BLaER1 (cell line): ENCODE results near the gene B3GAT1.
A peak's percentile ranks its signal among the peaks of the same experiment; 100 is the strongest.

Experiments used
- H3K27ac ChIP-seq: shearing (Covaris generic); formaldehyde crosslinking; 2 replicates; pipeline ENCODE4 v1.8.1; 2022
- H3K27me3 ChIP-seq: shearing (Covaris generic); formaldehyde crosslinking; 2 replicates; pipeline ENCODE4 v1.8.1; 2022
- H3K36me3 ChIP-seq: shearing (Covaris generic); formaldehyde crosslinking; 2 replicates; pipeline ENCODE4 v1.8.1; 2022
- H3K4me1 ChIP-seq: shearing (Covaris generic); formaldehyde crosslinking; 2 replicates; pipeline ENCODE4 v1.8.1; 2022
- H3K4me2 ChIP-seq: shearing (Covaris generic); formaldehyde crosslinking; 2 replicates; pipeline ENCODE4 v1.8.1; 2022
- H3K4me3 ChIP-seq: shearing (Covaris generic); formaldehyde crosslinking; 2 replicates; pipeline ENCODE4 v1.8.1; 2022
- H3K9ac ChIP-seq: shearing (Covaris generic); formaldehyde crosslinking; 2 replicates; pipeline ENCODE4 v1.8.1; 2022
- H3K9me3 ChIP-seq: shearing (Covaris generic); formaldehyde crosslinking; 2 replicates; pipeline ENCODE4 v1.8.1; 2022
- H4K20me1 ChIP-seq: shearing (Covaris generic); formaldehyde crosslinking; 2 replicates; pipeline ENCODE4 v1.8.1; 2022
- Cebpa-rat ChIP-seq: shearing (Covaris generic); IDR thresholded peaks from 2 replicates; pipeline ENCODE4 v1.8.1; 2022

Gene B3GAT1

GRCh38 chr11:134369656-134370525 lies 42.2 kb downstream of the B3GAT1 start:
- peaks cover 35% of the 10 kb centered on the region for H3K4me1 ChIP-seq
- H3K27ac ChIP-seq: no peak overlapping the region
- H3K9ac ChIP-seq: no peak overlapping the region
- 0 out of 2 replicates have a peak, but pooled peaks cover 5% of the 10 kb centered on the region for H3K27me3 ChIP-seq
- no peaks in the 10 kb centered on the region for H3K36me3 ChIP-seq
- no peak overlapping the region for H3K4me2 ChIP-seq
- no peak overlapping the region for H3K4me3 ChIP-seq
- TF ChIP-seq Cebpa-rat: no peak
- peaks cover 12% of the 10 kb centered on the region; the same call in 1 of the 2 replicates for H4K20me1 ChIP-seq
- H3K9me3 ChIP-seq: no peaks in the 10 kb centered on the region

- Histone ChIP-seq H3K27me3 (0 out of 2 replicates have a peak, but pooled peaks cover 5% of the 10 kb centered on the region), H3K9me3 (no peaks in the 10 kb centered on the region), H4K20me1 (peaks cover 33% of the 10 kb centered on the region; the same call in 1 of the 2 replicates), H3K36me3 (no peaks in the 10 kb centered on the region), H3K4me1 (peaks cover 51% of the 10 kb centered on the region), H3K27ac (no peak overlapping the region), H3K4me3 (no peak overlapping the region), H3K4me2 (no peak overlapping the region), H3K9ac (no peak overlapping the region)
- no peak for TF ChIP-seq Cebpa-rat
These were observed 44.3 kb downstream of the B3GAT1 start for GRCh38 chr11:134367781-134368180.

GRCh38 chr11:134366254-134366653 lies 45.8 kb downstream of the B3GAT1 start:
- H3K4me3 ChIP-seq: no peak overlapping the region
- peaks cover 47% of the 10 kb centered on the region; the same call in 1 of the 2 replicates for H4K20me1 ChIP-seq
- TF ChIP-seq Cebpa-rat: no peak
- H3K4me1 ChIP-seq: peaks cover 53% of the 10 kb centered on the region
- no peak overlapping the region for H3K9ac ChIP-seq
- H3K27ac ChIP-seq: no peak overlapping the region
- H3K36me3 ChIP-seq: no peaks in the 10 kb centered on the region
- H3K4me2 ChIP-seq: no peak overlapping the region
- no peaks in the 10 kb centered on the region for H3K9me3 ChIP-seq
- H3K27me3 ChIP-seq: no peaks in the 10 kb centered on the region

GRCh38 chr11:134365011-134365925 lies 46.8 kb downstream of the B3GAT1 start:
- Histone ChIP-seq H3K9me3 (no peaks in the 10 kb centered on the region), H3K36me3 (no peaks in the 10 kb centered on the region), H4K20me1 (peaks cover 48% of the 10 kb centered on the region; the same call in 1 of the 2 replicates), H3K4me3 (no peak overlapping the region), H3K27me3 (no peaks in the 10 kb centered on the region), H3K9ac (no peak overlapping the region), H3K27ac (no peak overlapping the region), H3K4me2 (peak overlapping the region; percentile 56), H3K4me1 (peaks cover 63% of the 10 kb centered on the region)
- no peak for TF ChIP-seq Cebpa-rat

GRCh38 chr11:134364261-134364660 lies 47.8 kb downstream of the B3GAT1 start:
- Histone ChIP-seq H3K27ac (no peak overlapping the region), H4K20me1 (peaks cover 48% of the 10 kb centered on the region; the same call in 1 of the 2 replicates), H3K4me3 (no peak overlapping the region)

GRCh38 chr11:134363592-134363991 lies 48.5 kb downstream of the B3GAT1 start:
- Histone ChIP-seq H3K27me3 (no peaks in the 10 kb centered on the region; the same call in 1 of the 2 replicates), H3K9ac (no peak overlapping the region), H3K27ac (no peak overlapping the region), H3K4me1 (peaks cover 67% of the 10 kb centered on the region), H3K9me3 (no peaks in the 10 kb centered on the region), H3K36me3 (no peaks in the 10 kb centered on the region), H3K4me3 (no peak overlapping the region), H4K20me1 (peaks cover 48% of the 10 kb centered on the region; the same call in 1 of the 2 replicates), H3K4me2 (peak overlapping the region; percentile 56)
- TF ChIP-seq Cebpa-rat: no peak

More at GRCh38 chr11:134364261-134364660, 47.8 kb downstream of the B3GAT1 start:
- Histone ChIP-seq H3K36me3 (no peaks in the 10 kb centered on the region), H3K27me3 (no peaks in the 10 kb centered on the region; the same call in 1 of the 2 replicates), H3K9me3 (no peaks in the 10 kb centered on the region), H3K4me2 (peak overlapping the region; percentile 56), H3K4me1 (peaks cover 67% of the 10 kb centered on the region), H3K9ac (no peak overlapping the region)
- no peak for TF ChIP-seq Cebpa-rat

- no peak overlapping the region for H3K27ac ChIP-seq
- no peak overlapping the region for H3K4me3 ChIP-seq
- no peaks in the 10 kb centered on the region for H3K36me3 ChIP-seq
- peaks cover 67% of the 10 kb centered on the region for H3K4me1 ChIP-seq
- peak overlapping the region; percentile 56 for H3K4me2 ChIP-seq
- H3K27me3 ChIP-seq: no peaks in the 10 kb centered on the region; the same call in 1 of the 2 replicates
- peaks cover 48% of the 10 kb centered on the region; the same call in 1 of the 2 replicates for H4K20me1 ChIP-seq
- H3K9ac ChIP-seq: no peak overlapping the region
- H3K9me3 ChIP-seq: no peaks in the 10 kb centered on the region
- TF ChIP-seq Cebpa-rat: no peak
These were observed 48.9 kb downstream of the B3GAT1 start for GRCh38 chr11:134363161-134363560.

GRCh38 chr11:134362192-134362901 lies 49.7 kb downstream of the B3GAT1 start:
- Histone ChIP-seq H3K36me3 (no peaks in the 10 kb centered on the region), H3K9me3 (no peaks in the 10 kb centered on the region), H3K9ac (no peak overlapping the region), H3K4me3 (no peak overlapping the region), H3K27me3 (no peaks in the 10 kb centered on the region; the same call in 1 of the 2 replicates), H3K4me2 (peak overlapping the region; percentile 75), H4K20me1 (peaks cover 48% of the 10 kb centered on the region; the same call in 1 of the 2 replicates), H3K27ac (no peak overlapping the region), H3K4me1 (peaks cover 63% of the 10 kb centered on the region)
- TF ChIP-seq Cebpa-rat: no peak

GRCh38 chr11:134361661-134362060 lies 50.4 kb downstream of the B3GAT1 start:
- no peaks in the 10 kb centered on the region for H3K9me3 ChIP-seq
- H3K9ac ChIP-seq: no peak overlapping the region
- no peak for TF ChIP-seq Cebpa-rat
- H3K4me1 ChIP-seq: peaks cover 60% of the 10 kb centered on the region
- H3K4me3 ChIP-seq: no peak overlapping the region
- no peaks in the 10 kb centered on the region for H3K36me3 ChIP-seq
- H3K27ac ChIP-seq: no peak overlapping the region
- H3K27me3 ChIP-seq: no peaks in the 10 kb centered on the region; the same call in 1 of the 2 replicates
- peak overlapping the region; percentile 75 for H3K4me2 ChIP-seq
- H4K20me1 ChIP-seq: peaks cover 48% of the 10 kb centered on the region; the same call in 1 of the 2 replicates
